ENCODE measurements around the gene FSCN2.

DNA sequence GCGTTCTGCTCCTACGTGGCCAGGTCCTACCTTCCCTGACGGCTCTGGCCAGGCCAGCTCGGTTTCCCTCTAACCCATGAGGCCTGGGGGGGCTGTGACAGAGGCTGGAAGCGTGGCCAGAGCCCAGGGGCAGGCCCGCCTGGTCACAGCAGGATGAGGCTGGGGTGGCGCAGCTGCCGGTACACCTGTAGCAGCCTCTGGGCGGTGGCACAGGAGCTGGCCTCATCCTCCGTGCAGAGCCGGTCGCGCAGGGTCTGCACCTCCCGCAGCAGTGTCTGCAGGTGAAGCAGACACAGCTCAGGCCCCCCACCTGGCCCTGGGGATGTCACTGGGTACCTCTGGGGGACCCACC lies 12.5 kb downstream of the FSCN2 start:
- TF ChIP-seq CTCF (IDR thresholded peaks at IDR 0.05 in 4 of 5, conservative IDR thresholded peaks at IDR 0.05 in 1 of 5) (no peak), POLR2A (IDR thresholded peaks at IDR 0.05) (no peak)
